Progenitor cell of endocrine pancreas (in vitro differentiated cells): Measurements from ENCODE around the gene RASSF3. TPM values are rescaled to one million over a fixed set of nuclear protein-coding genes. Genes with fewer than 3 reads are reported as not detected.

Experiments
- DNase-seq: peaks from one replicate; pipeline ENCODE4 v3.0.0; 2021; ENCODE audit warnings: low spot score; ENCODE audit not compliant: unreplicated experiment
- H3K27ac Mint-ChIP-seq: 2 replicates; pipeline ENCODE4 v1.8.0; 2021; ENCODE audit warnings: mild to moderate bottlenecking, moderate library complexity, mixed read lengths
- H3K27me3 Mint-ChIP-seq: 2 replicates; pipeline ENCODE4 v1.8.0; 2021; ENCODE audit warnings: mixed read lengths
- H3K36me3 Mint-ChIP-seq: 2 replicates; pipeline ENCODE4 v1.8.0; 2022; ENCODE audit warnings: mixed read lengths; ENCODE audit not compliant: insufficient read depth
- H3K4me1 Mint-ChIP-seq: 2 replicates; pipeline ENCODE4 v1.8.0; 2021; ENCODE audit warnings: low read depth, mixed read lengths
- H3K4me3 Mint-ChIP-seq: 2 replicates; pipeline ENCODE4 v1.8.0; 2021; ENCODE audit warnings: low read depth, mild to moderate bottlenecking, moderate library complexity, mixed read lengths
- H3K9me3 Mint-ChIP-seq: 2 replicates; pipeline ENCODE4 v1.8.0; 2021; ENCODE audit warnings: low read depth, mixed read lengths
- total RNA-seq: library from RNA; stranded (reverse); gene quantifications from 2 replicates; pipeline ENCODE4 v1.2.1, GENCODE V29; 2021
- TF ChIP-seq, protein P1 (sequence below): fragments of 200-600 bp; sonication (generic); IDR thresholded peaks from one replicate; pipeline ENCODE4 v1.5.0; 2021; ENCODE audit warnings: antibody characterized with exemption, mild to moderate bottlenecking; ENCODE audit not compliant: unreplicated experiment

Gene RASSF3
- total RNA-seq, 1 donor from 2014 or later: 20.7 TPM

DNA sequence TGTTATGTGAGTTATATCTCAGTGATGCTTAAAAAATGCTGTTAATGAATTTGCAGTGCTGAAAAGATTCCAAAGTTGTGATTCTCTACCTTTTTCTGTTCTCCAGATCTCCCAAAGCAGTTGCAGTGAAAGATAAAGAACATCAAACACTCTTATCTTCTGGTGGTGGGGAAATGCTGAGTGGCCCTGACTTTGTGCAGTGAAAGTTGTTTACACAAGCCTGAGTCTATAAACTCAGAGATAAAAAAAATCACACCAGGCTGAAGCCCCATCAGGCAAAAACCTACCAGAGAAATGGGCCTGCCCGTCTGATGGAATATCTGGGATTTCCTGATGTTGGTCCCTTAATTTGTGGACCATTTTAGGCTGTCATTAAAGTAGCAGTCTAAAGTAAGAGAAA, 46.1 kb downstream of the RASSF3 start:
- no peak for DNase-seq
- TF ChIP-seq, protein P1, sequence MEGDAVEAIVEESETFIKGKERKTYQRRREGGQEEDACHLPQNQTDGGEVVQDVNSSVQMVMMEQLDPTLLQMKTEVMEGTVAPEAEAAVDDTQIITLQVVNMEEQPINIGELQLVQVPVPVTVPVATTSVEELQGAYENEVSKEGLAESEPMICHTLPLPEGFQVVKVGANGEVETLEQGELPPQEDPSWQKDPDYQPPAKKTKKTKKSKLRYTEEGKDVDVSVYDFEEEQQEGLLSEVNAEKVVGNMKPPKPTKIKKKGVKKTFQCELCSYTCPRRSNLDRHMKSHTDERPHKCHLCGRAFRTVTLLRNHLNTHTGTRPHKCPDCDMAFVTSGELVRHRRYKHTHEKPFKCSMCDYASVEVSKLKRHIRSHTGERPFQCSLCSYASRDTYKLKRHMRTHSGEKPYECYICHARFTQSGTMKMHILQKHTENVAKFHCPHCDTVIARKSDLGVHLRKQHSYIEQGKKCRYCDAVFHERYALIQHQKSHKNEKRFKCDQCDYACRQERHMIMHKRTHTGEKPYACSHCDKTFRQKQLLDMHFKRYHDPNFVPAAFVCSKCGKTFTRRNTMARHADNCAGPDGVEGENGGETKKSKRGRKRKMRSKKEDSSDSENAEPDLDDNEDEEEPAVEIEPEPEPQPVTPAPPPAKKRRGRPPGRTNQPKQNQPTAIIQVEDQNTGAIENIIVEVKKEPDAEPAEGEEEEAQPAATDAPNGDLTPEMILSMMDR: no peak
- Mint-ChIP-seq H3K27ac (no peak overlapping the region), H3K4me1 (peaks cover 26% of the 10 kb centered on the region), H3K27me3 (peaks cover 11% of the 10 kb centered on the region), H3K4me3 (no peak overlapping the region), H3K36me3 (peaks cover 2% of the 10 kb centered on the region), H3K9me3 (no peaks in the 10 kb centered on the region)

DNA sequence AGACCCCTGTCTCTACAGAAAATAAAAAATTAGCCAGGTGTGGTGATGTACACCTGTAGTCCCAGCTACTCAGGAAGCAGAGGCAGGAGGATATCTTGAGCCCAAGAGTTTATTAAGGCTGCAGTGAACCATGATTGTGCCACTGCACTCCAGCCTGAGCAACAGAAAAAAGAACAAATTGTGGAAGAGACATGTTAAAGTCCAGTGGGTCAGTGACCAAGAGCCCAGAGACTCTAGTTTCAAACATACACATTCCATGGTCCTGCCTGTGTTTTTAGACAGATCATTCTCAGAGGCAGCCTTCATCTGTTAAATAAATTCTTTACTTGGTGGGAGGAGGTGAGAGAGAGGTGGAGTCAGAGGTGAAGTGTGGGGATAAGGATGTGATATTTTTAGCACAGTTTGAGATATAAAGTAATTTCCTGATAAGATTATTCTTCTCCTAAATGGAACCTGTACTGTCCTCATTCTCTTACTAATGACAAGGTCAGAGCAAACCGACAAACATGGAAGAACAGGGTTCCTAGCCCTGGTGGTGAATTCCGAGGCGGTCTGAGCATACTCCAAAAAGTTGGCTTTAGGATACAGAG, 48.7 kb downstream of the RASSF3 start:
- Mint-ChIP-seq H3K4me1 (peaks cover 35% of the 10 kb centered on the region), H3K36me3 (peaks cover 2% of the 10 kb centered on the region), H3K27ac (no peak overlapping the region), H3K27me3 (peaks cover 7% of the 10 kb centered on the region), H3K9me3 (no peaks in the 10 kb centered on the region), H3K4me3 (no peak overlapping the region)
- no peak for DNase-seq
- TF ChIP-seq, protein P1: no peak

DNA sequence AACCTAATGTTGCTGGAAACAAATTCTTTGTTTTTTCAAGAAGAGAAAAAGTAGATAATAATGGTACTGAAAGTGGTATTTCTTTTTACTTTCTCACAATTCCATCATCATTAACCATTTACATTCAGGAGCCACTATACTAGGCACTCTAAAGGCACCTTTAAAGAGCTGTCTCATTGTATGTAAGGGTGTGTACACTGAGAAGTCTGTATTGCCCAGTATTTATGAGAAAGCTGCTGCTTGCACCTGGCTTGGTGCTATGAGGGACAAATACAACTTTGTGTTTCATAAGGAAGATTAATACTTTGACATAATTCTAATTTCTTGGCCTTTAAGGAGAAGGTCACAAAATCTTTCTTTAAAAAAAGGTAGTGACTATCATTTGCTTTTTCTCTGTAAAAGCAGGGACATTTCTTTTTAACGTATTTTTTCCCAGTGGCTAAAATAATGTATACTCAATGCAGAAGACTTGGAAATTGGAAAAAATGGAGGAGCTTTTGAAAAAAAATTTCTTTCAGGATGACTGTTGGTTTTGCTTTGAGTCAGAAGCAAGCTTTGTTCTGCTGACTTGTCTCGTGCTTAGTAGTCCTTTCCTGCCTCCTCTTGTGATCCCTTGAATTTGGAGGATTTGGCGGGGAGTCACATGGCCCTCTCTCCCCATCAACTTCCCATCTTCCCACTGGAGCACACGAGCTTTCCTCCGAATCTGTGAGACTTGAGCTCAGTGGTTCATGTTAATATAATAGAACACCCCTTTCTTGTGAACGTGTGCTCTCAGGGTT, 50.1 kb downstream of the RASSF3 start:
- peaks cover 37% of the 10 kb centered on the region for H3K4me1 Mint-ChIP-seq

DNA sequence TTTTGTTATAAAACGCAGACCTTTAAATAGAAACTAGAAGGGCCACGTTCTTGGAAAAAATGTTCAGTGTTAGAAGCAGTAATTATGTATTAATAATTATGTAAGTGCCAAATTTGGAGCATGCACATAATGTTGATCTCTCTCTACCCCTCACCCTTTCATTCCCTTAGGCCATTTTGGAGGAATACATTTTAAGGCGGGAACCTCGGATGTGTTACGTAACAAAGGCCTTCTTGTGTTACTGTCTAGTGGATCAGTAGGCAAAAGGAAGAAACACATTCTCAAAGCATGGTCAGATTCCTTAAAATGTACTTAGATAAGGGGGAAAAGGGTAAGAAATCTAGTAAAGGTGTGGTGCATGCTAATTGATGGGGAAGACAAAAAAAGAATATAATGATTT, 52.7 kb downstream of the RASSF3 start:
- TF ChIP-seq, protein P1: no peak
- H3K9me3 Mint-ChIP-seq: no peaks in the 10 kb centered on the region
- H3K27ac Mint-ChIP-seq: no peak overlapping the region
- H3K27me3 Mint-ChIP-seq: peaks cover 2% of the 10 kb centered on the region
- peaks cover 55% of the 10 kb centered on the region for H3K4me1 Mint-ChIP-seq
- DNase-seq: no peak
- H3K36me3 Mint-ChIP-seq: peaks cover 2% of the 10 kb centered on the region
- no peak overlapping the region for H3K4me3 Mint-ChIP-seq

More for the DNA sequence above, 50.1 kb downstream of the RASSF3 start:
- Mint-ChIP-seq H3K27me3 (peaks cover 2% of the 10 kb centered on the region), H3K4me3 (no peak overlapping the region), H3K9me3 (no peaks in the 10 kb centered on the region), H3K27ac (no peak overlapping the region), H3K36me3 (peaks cover 2% of the 10 kb centered on the region)
- TF ChIP-seq, protein P1: no peak
- DNase-seq: no peak

DNA sequence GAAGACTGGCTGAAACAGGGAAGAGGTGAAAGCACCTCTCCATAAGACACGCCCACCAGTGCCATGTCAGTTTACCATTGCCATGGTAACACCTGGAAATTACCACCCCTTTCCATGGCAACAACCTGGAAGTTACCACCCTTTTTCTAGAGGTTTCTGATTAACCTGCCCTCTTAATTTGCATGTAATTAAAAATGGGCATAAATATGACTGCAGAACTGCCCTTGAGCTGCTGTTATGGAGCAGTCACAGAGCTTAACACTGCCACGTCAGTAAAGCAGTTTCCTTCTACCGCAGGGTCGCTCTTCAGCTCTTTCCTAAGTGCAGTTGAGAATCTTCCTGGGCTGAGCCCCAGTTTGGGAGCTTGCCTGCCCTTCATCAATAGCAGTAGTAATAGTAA, 55.2 kb downstream of the RASSF3 start:
- DNase-seq: no peak
- H3K27ac Mint-ChIP-seq: peak overlapping the region; percentile 91
- H3K27me3 Mint-ChIP-seq: no peaks in the 10 kb centered on the region
- no peak overlapping the region for H3K4me3 Mint-ChIP-seq
- H3K36me3 Mint-ChIP-seq: no peaks in the 10 kb centered on the region
- peaks cover 63% of the 10 kb centered on the region for H3K4me1 Mint-ChIP-seq
- no peaks in the 10 kb centered on the region for H3K9me3 Mint-ChIP-seq
- TF ChIP-seq, protein P1: no peak
